Measurements from ENCODE around the gene LRP11.

DNA sequence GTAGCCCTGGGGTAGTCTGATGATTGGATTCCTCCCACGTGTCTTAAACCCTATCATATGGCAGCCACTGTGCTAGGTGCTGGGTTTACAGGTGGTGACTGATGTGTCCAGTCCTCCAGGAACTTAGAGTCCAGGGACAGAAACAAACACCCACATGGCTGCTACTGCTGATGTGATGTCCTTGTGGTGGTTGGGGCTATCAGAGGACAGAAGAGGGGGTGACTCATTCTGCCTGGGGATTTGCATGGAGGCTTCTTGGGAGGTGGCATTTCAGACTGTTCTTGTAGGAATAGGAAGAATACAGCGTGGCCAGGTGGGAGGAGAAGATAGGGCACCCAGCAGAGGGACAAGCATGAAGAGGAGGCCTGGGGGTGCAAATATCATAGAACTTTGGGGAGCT lies 48.9 kb upstream of the LRP11 start:
- TF ChIP-seq GLI4 (tag by site-specific recombination; IDR thresholded peaks at IDR 0.05) (no peak), MYNN (tag by site-specific recombination; IDR thresholded peaks at IDR 0.05; ENCODE audit: borderline replicate concordance) (no peak), SALL2 (tag by site-specific recombination; IDR thresholded peaks at IDR 0.05; ENCODE audit: borderline replicate concordance) (no peak), ZNF138 (tag by site-specific recombination; IDR thresholded peaks at IDR 0.05; ENCODE audit: borderline replicate concordance) (no peak), CTCF (tag by site-specific recombination; IDR thresholded peaks at IDR 0.05) (no peak), REST (tag by site-specific recombination; IDR thresholded peaks at IDR 0.05) (no peak)

All from HEK293 (cell line).